GM18508 (cell line): ENCODE measurements around the gene PXYLP1.

Experiments used
- ATAC-seq: cut with Tn5 transposase; IDR thresholded peaks from one replicate; pipeline ENCODE4 v1.9.1; 2021; ENCODE audit warnings: moderate number of reproducible peaks; ENCODE audit not compliant: insufficient read depth, unreplicated experiment

PXYLP1 gene

DNA sequence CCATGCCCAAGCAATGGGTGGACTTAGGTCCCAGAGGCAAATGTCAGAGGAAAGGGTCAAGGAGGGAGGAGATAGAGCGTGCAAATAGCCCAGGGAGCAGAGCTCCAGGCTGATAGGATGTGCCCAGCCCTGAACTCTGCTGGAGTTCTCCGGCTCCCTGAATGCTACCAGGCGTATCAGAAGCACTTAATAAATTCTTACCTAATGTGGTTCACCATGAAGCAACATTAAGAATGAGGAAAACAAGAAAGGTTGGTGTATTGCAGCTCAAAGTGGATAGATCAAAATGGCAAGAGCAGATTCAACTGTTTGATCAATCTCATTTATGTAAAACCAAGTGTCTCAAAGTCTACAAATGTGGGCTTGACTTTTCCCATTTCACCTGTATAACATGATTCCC, 38.3 kb downstream of the PXYLP1 start:
- no peak for ATAC-seq

- ATAC-seq: no peak
These were observed 39.8 kb downstream of the PXYLP1 start for GRCh38 chr3:141271279-141272030.

- ATAC-seq: no peak
These were observed 41.5 kb downstream of the PXYLP1 start for GRCh38 chr3:141272906-141273662.

DNA sequence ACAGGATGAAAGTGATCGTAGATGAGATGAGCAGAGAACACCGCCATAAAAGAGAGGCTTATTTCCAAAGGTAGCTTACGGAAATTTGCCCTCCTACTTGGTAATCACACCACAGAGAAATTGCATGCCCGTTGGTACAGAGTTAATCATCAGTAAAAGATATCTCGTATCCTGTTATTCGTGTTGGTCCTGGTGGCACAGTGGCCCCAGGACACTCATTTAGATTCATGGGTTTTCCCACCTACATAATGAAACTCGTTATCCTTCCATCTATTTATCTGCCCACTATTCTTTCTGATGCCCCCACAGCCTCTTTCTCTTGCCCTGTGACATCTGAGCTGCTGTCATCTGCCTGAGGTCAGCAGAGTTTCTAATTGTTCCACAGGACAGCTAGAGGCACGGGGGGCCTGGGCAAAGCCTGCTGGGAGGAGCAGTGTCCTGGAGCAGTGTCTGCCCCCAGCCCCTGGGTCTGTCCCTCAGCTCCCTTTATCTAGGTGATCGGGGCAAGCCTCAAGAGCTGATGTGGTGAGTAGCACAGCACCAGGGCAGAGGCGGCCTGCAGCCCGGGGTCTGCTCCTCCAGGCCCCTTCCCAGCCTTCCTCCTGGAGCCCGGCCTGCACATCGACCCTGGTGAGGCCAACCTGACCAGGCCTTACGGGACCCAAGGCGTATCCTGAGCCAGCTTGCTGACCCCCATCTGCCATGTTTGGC, 42.2 kb downstream of the PXYLP1 start:
- ATAC-seq: no peak

- ATAC-seq: no peak
These were observed 42.9 kb downstream of the PXYLP1 start for GRCh38 chr3:141274411-141275031.

- ATAC-seq: peak; percentile 51
These were observed 43.4 kb downstream of the PXYLP1 start for GRCh38 chr3:141275032-141275422.

DNA sequence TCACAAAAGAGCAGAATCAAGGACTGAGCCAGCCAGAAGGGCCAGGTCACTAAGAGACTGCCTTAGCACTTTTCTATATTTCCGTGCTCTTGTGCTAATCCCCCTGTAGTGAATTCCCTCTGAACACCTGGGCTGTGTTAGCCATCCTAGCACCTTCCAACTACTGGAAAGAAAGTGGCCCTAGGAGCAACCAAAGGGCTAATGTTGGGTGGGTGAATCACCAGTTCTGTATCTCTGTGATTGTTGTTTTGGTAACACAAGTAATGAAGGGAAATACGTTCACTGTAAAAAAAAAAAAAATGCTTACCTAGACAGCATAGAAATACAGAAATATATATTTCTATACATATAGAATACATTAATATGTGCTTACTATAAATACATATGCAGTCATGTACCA, 43.9 kb downstream of the PXYLP1 start:
- no peak for ATAC-seq

DNA sequence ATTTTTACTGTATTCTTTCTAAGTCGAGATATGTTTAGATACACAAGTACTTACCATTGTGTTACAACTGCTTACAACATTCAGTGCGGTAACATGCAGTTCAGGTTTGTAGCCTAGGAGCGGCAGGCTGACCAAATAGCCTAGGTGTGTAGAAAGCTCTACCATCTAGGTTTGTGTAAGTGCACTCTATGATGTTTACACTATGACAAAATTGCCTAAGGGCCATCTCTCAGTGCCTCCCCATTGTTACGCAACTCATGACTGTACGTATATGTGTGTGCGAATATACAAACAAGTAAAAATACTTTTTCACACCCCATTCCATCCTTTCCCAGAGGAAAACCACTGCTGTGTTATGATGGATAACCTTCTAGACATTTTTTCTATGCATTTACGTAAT, 44.3 kb downstream of the PXYLP1 start:
- no peak for ATAC-seq

DNA sequence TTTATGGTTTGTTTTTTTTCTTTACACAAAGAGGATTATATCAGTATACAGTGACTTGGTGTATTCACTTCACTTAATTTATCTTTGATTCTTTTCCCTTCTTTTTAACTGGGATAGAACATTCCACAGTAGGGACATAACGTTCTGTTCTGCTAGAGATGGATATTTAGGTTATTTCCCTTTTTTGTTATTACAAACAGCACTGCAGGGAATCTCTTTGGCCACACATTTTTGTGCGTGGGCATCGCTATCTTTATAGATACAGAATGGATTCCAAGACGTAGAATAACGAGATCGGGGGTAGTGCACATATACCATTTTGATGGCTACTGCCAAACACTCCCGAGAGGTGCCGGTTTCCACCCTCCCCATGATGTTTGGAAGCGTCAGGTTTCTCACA, 44.8 kb downstream of the PXYLP1 start:
- ATAC-seq: no peak

DNA sequence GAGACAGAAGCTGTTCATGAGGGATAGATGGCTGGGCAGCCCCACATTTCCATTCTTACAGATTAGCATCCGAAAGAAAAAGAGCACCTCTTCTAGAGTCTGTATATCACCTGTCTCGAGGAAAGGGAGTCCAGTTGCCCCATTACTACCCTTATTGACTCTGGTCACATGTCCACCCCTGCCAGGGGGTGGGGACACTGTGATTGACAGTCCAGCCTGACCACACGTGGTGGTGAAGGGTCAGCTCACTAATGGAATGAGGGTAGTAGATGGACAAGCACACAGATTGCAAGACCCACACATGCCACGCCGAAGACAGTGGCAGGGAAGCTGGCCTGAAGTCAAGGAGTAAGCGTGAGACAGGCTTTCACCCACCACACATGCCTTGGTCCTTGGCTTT, 45.8 kb downstream of the PXYLP1 start:
- no peak for ATAC-seq

DNA sequence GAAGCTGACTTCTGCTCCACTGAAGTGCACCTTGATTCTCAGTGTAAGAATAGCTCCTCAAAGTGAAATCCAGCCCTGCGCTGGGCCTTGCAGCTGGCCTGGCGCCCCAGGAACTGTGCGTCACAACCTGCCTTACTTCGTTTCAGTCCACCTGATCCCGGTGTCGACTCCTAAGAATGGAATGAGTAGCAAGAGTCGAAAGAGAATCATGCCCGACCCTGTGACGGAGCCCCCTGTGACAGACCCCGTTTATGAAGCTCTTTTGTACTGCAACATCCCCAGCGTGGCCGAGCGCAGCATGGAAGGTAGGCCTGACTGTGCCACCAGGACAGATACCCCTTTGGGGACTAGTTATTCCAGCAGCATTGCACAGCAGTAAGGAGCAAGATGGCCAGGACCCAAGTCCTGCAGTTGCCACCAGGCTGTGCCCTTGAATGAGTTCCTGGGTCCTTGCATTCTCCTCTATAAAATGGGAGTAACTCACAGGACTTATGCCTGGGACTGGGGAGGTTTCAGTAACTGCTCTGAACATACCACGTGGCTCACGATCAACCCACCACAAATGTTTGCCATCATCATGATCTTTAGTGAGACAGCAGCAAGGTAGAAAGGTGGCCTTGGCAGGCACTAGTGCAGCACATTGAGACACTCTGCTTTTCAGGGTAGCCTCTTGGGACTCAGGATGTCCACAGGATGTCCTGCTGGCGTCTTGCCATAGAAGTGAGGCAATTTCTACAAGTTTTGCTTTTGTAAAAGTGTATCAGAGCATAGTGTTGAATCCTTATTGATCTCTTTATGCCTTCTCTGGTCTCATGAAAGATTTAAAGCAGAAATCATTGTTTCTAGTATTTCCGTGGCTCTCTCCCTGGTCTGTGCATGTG, 46.8 kb downstream of the PXYLP1 start:
- ATAC-seq: no peak

- ATAC-seq: no peak
These were observed 47.7 kb downstream of the PXYLP1 start for GRCh38 chr3:141279077-141279967.

DNA sequence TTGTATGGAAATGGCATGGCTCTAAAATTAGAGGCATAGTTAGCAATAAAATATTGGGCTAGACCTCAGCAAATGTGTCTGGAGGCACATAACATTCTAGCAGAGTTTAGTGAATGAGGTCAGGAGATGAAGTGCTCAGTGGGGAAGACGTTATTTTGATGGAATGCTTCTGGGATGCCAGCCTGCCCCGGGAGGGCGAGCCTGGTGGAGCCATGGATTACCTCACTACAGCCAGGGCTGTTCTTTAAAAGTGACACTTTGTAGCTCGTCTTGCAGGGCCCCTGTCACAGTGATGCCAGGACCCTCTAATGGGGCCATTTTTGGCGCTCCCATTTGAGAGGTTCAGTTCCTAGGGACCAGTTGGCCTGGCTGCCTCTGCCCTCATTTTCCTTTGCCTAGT, 48.5 kb downstream of the PXYLP1 start:
- ATAC-seq: no peak

DNA sequence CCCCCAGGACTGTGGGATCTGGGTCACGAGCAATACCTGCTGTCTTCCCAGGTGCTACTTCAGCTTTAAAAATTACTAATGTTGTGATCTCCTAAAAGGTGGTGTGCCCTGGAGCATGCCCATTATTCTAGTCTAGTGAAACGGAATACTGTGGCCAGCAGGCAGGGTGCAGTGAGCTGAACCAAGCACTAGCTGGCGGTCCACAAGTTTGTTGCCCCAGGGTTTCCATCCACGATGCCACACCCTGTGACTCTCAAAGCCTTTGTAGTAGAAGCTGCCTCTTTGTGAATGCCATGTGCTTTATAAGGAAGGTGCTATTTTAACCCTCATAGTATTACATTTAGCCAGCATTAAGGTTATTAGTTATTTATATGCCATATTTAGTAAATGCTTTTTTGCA, 49.1 kb downstream of the PXYLP1 start:
- no peak for ATAC-seq

- ATAC-seq: no peak
These were observed 53.9 kb downstream of the PXYLP1 start for GRCh38 chr3:141285570-141285969.

GRCh38 chr3:141286856-141287255, 55.2 kb downstream of the PXYLP1 start:
- no peak for ATAC-seq

- ATAC-seq: no peak
These were observed 55.7 kb downstream of the PXYLP1 start for GRCh38 chr3:141287326-141287725.

GRCh38 chr3:141288336-141288990, 56.8 kb downstream of the PXYLP1 start:
- no peak for ATAC-seq
